ENCODE data around the gene RAET1L.
"Not testable (repeated sequence)": the region's sequence is repeated elsewhere in the genome, so short reads cannot be mapped to it uniquely, and the experiment has no call there.

RAET1L gene

GRCh38 chr6:150016324-150017185 is 8.8 kb downstream of the RAET1L start:
- Histone ChIP-seq H2BK12ac (ENCODE audit: low read length) (no peak overlapping the region), H3K23ac (ENCODE audit: low read depth, low read length, poor library complexity) (no peak overlapping the region), H3K4me2 (ENCODE audit: insufficient read depth, low read length, poor library complexity, severe bottlenecking) (no peak overlapping the region), H3K4me3 (ENCODE audit: low read length in 2 of 2) (no peak overlapping the region), H3K4me1 (ENCODE audit: control insufficient read depth in 2 of 2, insufficient read depth in 1 of 2, low read depth in 1 of 2, low read length in 2 of 2) (peaks cover 0 to 3% of the 10 kb centered on the region in 2 donors), H2AFZ (ENCODE audit: low read length) (no peak overlapping the region), H2BK15ac (ENCODE audit: low read length) (no peak overlapping the region), H3K18ac (ENCODE audit: low read length) (no peak overlapping the region), H3K27ac (replicated peaks; ENCODE audit: low read length) (no peak overlapping the region), H3K27me3 (ENCODE audit: control insufficient read depth in 3 of 3, insufficient read depth in 3 of 3, low read depth in 1 of 3, low read length in 3 of 3) (peaks cover 11 to 63% (median 39%) of the 10 kb centered on the region in 3 experiments), H4K91ac (ENCODE audit: low read depth, low read length, poor library complexity) (no peak overlapping the region), H3K36me3 (replicated peaks in 1 of 2; ENCODE audit: control insufficient read depth in 2 of 2, insufficient read depth in 2 of 2, low read length in 2 of 2) (no peaks in the 10 kb centered on the region), H3K4ac (ENCODE audit: low read length) (no peak overlapping the region), H3K14ac (ENCODE audit: low read length) (no peak overlapping the region), H2BK120ac (ENCODE audit: low read depth, low read length) (no peak overlapping the region), H3K79me1 (ENCODE audit: low read depth, low read length) (no peaks in the 10 kb centered on the region), H2BK5ac (ENCODE audit: low read length) (no peak overlapping the region), H3K9ac (ENCODE audit: low read depth, low read length, poor library complexity) (no peak overlapping the region), H4K8ac (ENCODE audit: low read depth, low read length) (no peak overlapping the region), H3K9me3 (replicated peaks in 1 of 2; ENCODE audit: control insufficient read depth in 2 of 2, insufficient read depth in 1 of 2, low read depth in 1 of 2, low read length in 2 of 2) (no peaks in the 10 kb centered on the region), H2AK5ac (ENCODE audit: low read depth, low read length) (no peak overlapping the region)
- DNase-seq (ENCODE audit: low spot score), result peak; percentile 63
- no CpG with 5 or more reads among the region's 6 CpGs for WGBS, 2 donors (ENCODE audit: extremely low coverage in 2 of 2, insufficient read length in 2 of 2, insufficient replicate concordance in 1 of 2)

GRCh38 chr6:150015281-150016001 is 9.9 kb downstream of the RAET1L start:
- not testable (repeated sequence) for H3K36me3 ChIP-seq (replicated peaks in 1 of 2; ENCODE audit: control insufficient read depth in 2 of 2, insufficient read depth in 2 of 2, low read length in 2 of 2); H3K18ac ChIP-seq (ENCODE audit: low read length); H3K79me1 ChIP-seq (ENCODE audit: low read depth, low read length); H2BK12ac ChIP-seq (ENCODE audit: low read length); H2BK15ac ChIP-seq (ENCODE audit: low read length); H2BK120ac ChIP-seq (ENCODE audit: low read depth, low read length); H3K23ac ChIP-seq (ENCODE audit: low read depth, low read length, poor library complexity); H2AK5ac ChIP-seq (ENCODE audit: low read depth, low read length); H3K4me3 ChIP-seq (ENCODE audit: low read length in 2 of 2); H4K91ac ChIP-seq (ENCODE audit: low read depth, low read length, poor library complexity); H3K4me1 ChIP-seq (ENCODE audit: control insufficient read depth in 2 of 2, insufficient read depth in 1 of 2, low read depth in 1 of 2, low read length in 2 of 2); DNase-seq (ENCODE audit: low spot score); H2AFZ ChIP-seq (ENCODE audit: low read length); H2BK5ac ChIP-seq (ENCODE audit: low read length); H3K9ac ChIP-seq (ENCODE audit: low read depth, low read length, poor library complexity); H3K27ac ChIP-seq (replicated peaks; ENCODE audit: low read length); H4K8ac ChIP-seq (ENCODE audit: low read depth, low read length); H3K4me2 ChIP-seq (ENCODE audit: insufficient read depth, low read length, poor library complexity, severe bottlenecking); H3K4ac ChIP-seq (ENCODE audit: low read length); H3K14ac ChIP-seq (ENCODE audit: low read length); H3K9me3 ChIP-seq (replicated peaks in 1 of 2; ENCODE audit: control insufficient read depth in 2 of 2, insufficient read depth in 1 of 2, low read depth in 1 of 2, low read length in 2 of 2)
- no CpG with 5 or more reads among the region's 15 CpGs for WGBS, 2 donors (ENCODE audit: extremely low coverage in 2 of 2, insufficient read length in 2 of 2, insufficient replicate concordance in 1 of 2)
- peaks cover 11 to 72% (median 42%) of the 10 kb centered on the region in 3 experiments for H3K27me3 ChIP-seq (ENCODE audit: control insufficient read depth in 3 of 3, insufficient read depth in 3 of 3, low read depth in 1 of 3, low read length in 3 of 3)

GRCh38 chr6:150014623-150015280 is 10.6 kb downstream of the RAET1L start:
- not testable (repeated sequence) for H4K91ac ChIP-seq (ENCODE audit: low read depth, low read length, poor library complexity); H2BK5ac ChIP-seq (ENCODE audit: low read length); H2BK120ac ChIP-seq (ENCODE audit: low read depth, low read length); H3K27ac ChIP-seq (replicated peaks; ENCODE audit: low read length); H3K18ac ChIP-seq (ENCODE audit: low read length); DNase-seq (ENCODE audit: low spot score); H3K79me1 ChIP-seq (ENCODE audit: low read depth, low read length); H3K9me3 ChIP-seq (replicated peaks in 1 of 2; ENCODE audit: control insufficient read depth in 2 of 2, insufficient read depth in 1 of 2, low read depth in 1 of 2, low read length in 2 of 2); H3K4me2 ChIP-seq (ENCODE audit: insufficient read depth, low read length, poor library complexity, severe bottlenecking); H4K8ac ChIP-seq (ENCODE audit: low read depth, low read length); H3K4ac ChIP-seq (ENCODE audit: low read length); H3K36me3 ChIP-seq (replicated peaks in 1 of 2; ENCODE audit: control insufficient read depth in 2 of 2, insufficient read depth in 2 of 2, low read length in 2 of 2); H3K4me3 ChIP-seq (ENCODE audit: low read length in 2 of 2); H3K14ac ChIP-seq (ENCODE audit: low read length); H3K4me1 ChIP-seq (ENCODE audit: control insufficient read depth in 2 of 2, insufficient read depth in 1 of 2, low read depth in 1 of 2, low read length in 2 of 2); H2BK15ac ChIP-seq (ENCODE audit: low read length); H3K9ac ChIP-seq (ENCODE audit: low read depth, low read length, poor library complexity); H2AK5ac ChIP-seq (ENCODE audit: low read depth, low read length); H3K23ac ChIP-seq (ENCODE audit: low read depth, low read length, poor library complexity); H2BK12ac ChIP-seq (ENCODE audit: low read length)
- Histone ChIP-seq H2AFZ (ENCODE audit: low read length) (peak overlapping the region; percentile 59), H3K27me3 (ENCODE audit: control insufficient read depth in 3 of 3, insufficient read depth in 3 of 3, low read depth in 1 of 3, low read length in 3 of 3) (peaks cover 11 to 79% (median 47%) of the 10 kb centered on the region in 3 experiments)
- WGBS, 2 donors (ENCODE audit: extremely low coverage in 2 of 2, insufficient read length in 2 of 2, insufficient replicate concordance in 1 of 2), result no CpG with 5 or more reads among the region's 50 CpGs
